ENCODE data around the gene WDR19.

Gene WDR19

GRCh38 chr4:39278476-39278875, 96.1 kb downstream of the WDR19 start:
- no peak for DNase-seq (ENCODE audit: insufficient read length, low spot score)
- no peak for FAIRE-seq
- no peak for TF ChIP-seq CTCF (IDR thresholded peaks at IDR 0.05; ENCODE audit: insufficient read depth, missing control alignments)

- no peak for FAIRE-seq
- no peak for DNase-seq (ENCODE audit: insufficient read length, low spot score)
- no peak for TF ChIP-seq CTCF (IDR thresholded peaks at IDR 0.05; ENCODE audit: insufficient read depth, missing control alignments)
Observed at GRCh38 chr4:39279416-39279815, 97.1 kb downstream of the WDR19 start.

- no peak for TF ChIP-seq CTCF (IDR thresholded peaks at IDR 0.05; ENCODE audit: insufficient read depth, missing control alignments)
- FAIRE-seq, result no peak
Observed at GRCh38 chr4:39280770-39281169, 98.4 kb downstream of the WDR19 start.

GRCh38 chr4:39285111-39285795, 102.9 kb downstream of the WDR19 start:
- DNase-seq (ENCODE audit: insufficient read length, low spot score) (no peak), FAIRE-seq (no peak)
- TF ChIP-seq CTCF (IDR thresholded peaks at IDR 0.05; ENCODE audit: insufficient read depth, missing control alignments), result no peak

More at GRCh38 chr4:39280770-39281169, 98.4 kb downstream of the WDR19 start:
- DNase-seq (ENCODE audit: insufficient read length, low spot score), result no peak

GRCh38 chr4:39285853-39286252, 103.5 kb downstream of the WDR19 start:
- FAIRE-seq, result no peak
- TF ChIP-seq CTCF (IDR thresholded peaks at IDR 0.05; ENCODE audit: insufficient read depth, missing control alignments), result no peak
- no peak for DNase-seq (ENCODE audit: insufficient read length, low spot score)

GRCh38 chr4:39286263-39286662, 103.9 kb downstream of the WDR19 start:
- FAIRE-seq (no peak), DNase-seq (ENCODE audit: insufficient read length, low spot score) (no peak)

More at GRCh38 chr4:39286263-39286662, 103.9 kb downstream of the WDR19 start:
- no peak for TF ChIP-seq CTCF (IDR thresholded peaks at IDR 0.05; ENCODE audit: insufficient read depth, missing control alignments)

All from D721Med (cell line).